ENCODE measurements around the gene OPTC. TPM values are rescaled to one million over a fixed set of nuclear protein-coding genes. Genes with fewer than 3 reads are reported as not detected.

Gene OPTC
- total RNA-seq, 1 donor from 2014 or later: not detected

GRCh38 chr1:203531063-203531462 is 37.1 kb downstream of the OPTC start:
- peaks cover 34% of the 10 kb centered on the region for H3K4me1 Mint-ChIP-seq (ENCODE audit: unreplicated experiment)
- H3K27ac Mint-ChIP-seq: no peak overlapping the region
- DNase-seq (ENCODE audit: extremely low spot score, unreplicated experiment): no peak
- H3K36me3 Mint-ChIP-seq: no peaks in the 10 kb centered on the region
- no peak overlapping the region for H3K4me3 Mint-ChIP-seq
- no peaks in the 10 kb centered on the region for H3K27me3 Mint-ChIP-seq
- no peaks in the 10 kb centered on the region for H3K9me3 Mint-ChIP-seq
- TF ChIP-seq CTCF (conservative IDR thresholded peaks at IDR 0.05): no peak

- DNase-seq (ENCODE audit: extremely low spot score, unreplicated experiment): no peak
- peaks cover 20% of the 10 kb centered on the region for H3K4me1 Mint-ChIP-seq (ENCODE audit: unreplicated experiment)
- H3K9me3 Mint-ChIP-seq: no peaks in the 10 kb centered on the region
- H3K27me3 Mint-ChIP-seq: no peaks in the 10 kb centered on the region
- H3K27ac Mint-ChIP-seq: no peak overlapping the region
- no peak for TF ChIP-seq CTCF (conservative IDR thresholded peaks at IDR 0.05)
- no peaks in the 10 kb centered on the region for H3K36me3 Mint-ChIP-seq
- H3K4me3 Mint-ChIP-seq: no peak overlapping the region
Observed at GRCh38 chr1:203534012-203534411, 40.1 kb downstream of the OPTC start.

GRCh38 chr1:203534526-203534925 is 40.6 kb downstream of the OPTC start:
- no peak for TF ChIP-seq CTCF (conservative IDR thresholded peaks at IDR 0.05)
- Mint-ChIP-seq H3K4me1 (ENCODE audit: unreplicated experiment) (peaks cover 20% of the 10 kb centered on the region), H3K27ac (peak overlapping the region; percentile 66), H3K4me3 (no peak overlapping the region), H3K9me3 (no peaks in the 10 kb centered on the region), H3K36me3 (no peaks in the 10 kb centered on the region), H3K27me3 (no peaks in the 10 kb centered on the region)
- no peak for DNase-seq (ENCODE audit: extremely low spot score, unreplicated experiment)

GRCh38 chr1:203536575-203536974 is 42.6 kb downstream of the OPTC start:
- no peak for TF ChIP-seq CTCF (conservative IDR thresholded peaks at IDR 0.05)
- no peaks in the 10 kb centered on the region for H3K9me3 Mint-ChIP-seq
- H3K4me3 Mint-ChIP-seq: no peak overlapping the region
- H3K27me3 Mint-ChIP-seq: no peaks in the 10 kb centered on the region
- no peak for DNase-seq (ENCODE audit: extremely low spot score, unreplicated experiment)
- no peaks in the 10 kb centered on the region for H3K36me3 Mint-ChIP-seq
- peaks cover 11% of the 10 kb centered on the region for H3K4me1 Mint-ChIP-seq (ENCODE audit: unreplicated experiment)
- H3K27ac Mint-ChIP-seq: peak overlapping the region; percentile 71

GRCh38 chr1:203536980-203537455 is 43.1 kb downstream of the OPTC start:
- peaks cover 11% of the 10 kb centered on the region for H3K4me1 Mint-ChIP-seq (ENCODE audit: unreplicated experiment)
- H3K27ac Mint-ChIP-seq: peak overlapping the region; percentile 71
- H3K36me3 Mint-ChIP-seq: no peaks in the 10 kb centered on the region
- H3K27me3 Mint-ChIP-seq: no peaks in the 10 kb centered on the region
- no peak for TF ChIP-seq CTCF (conservative IDR thresholded peaks at IDR 0.05)
- H3K4me3 Mint-ChIP-seq: no peak overlapping the region
- no peaks in the 10 kb centered on the region for H3K9me3 Mint-ChIP-seq
- no peak for DNase-seq (ENCODE audit: extremely low spot score, unreplicated experiment)
